HCT116 (cell line): ENCODE results near the gene CEP70.

Source experiments
- POLR2A ChIP-seq: IDR thresholded peaks from 2 replicates; pipeline ENCODE4 v1.7.0; 2011; ENCODE audit warnings: borderline replicate concordance; ENCODE audit not compliant: insufficient read depth, insufficient read length; ENCODE audit errors: extremely low read depth
- POLR2AphosphoS5 ChIP-seq: IDR thresholded peaks from 2 replicates; pipeline ENCODE4 v1.6.1; 2011; ENCODE audit warnings: mild to moderate bottlenecking, low read depth, low read length, moderate library complexity
- SP1 ChIP-seq: IDR thresholded peaks from 2 replicates; pipeline ENCODE4 v1.6.1; 2012; ENCODE audit warnings: low read depth

DNA sequence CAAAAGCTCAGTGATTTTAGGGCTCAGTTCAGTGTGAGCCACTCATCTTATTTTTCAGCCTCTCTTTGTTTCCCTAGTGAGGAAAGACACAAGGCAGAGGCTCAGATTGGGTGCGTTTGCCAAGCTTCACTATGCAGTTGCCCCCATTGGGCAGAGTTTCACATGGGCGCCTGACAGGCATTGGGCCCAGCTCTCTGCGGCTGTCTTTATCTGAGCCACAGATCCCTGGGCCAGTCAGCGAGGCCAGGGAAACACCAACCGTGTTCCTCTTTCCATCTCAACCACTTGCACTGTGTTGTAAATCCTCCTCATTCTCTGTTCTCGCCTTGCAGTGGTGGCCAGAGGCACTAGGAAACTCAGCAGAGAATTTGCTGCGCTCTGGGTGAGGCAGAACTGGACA, 148.8 kb downstream of the CEP70 start:
- TF ChIP-seq POLR2A = no peak
- TF ChIP-seq SP1 = no peak
- TF ChIP-seq POLR2AphosphoS5 = no peak
